ENCODE measurements around the gene IPO4.

DNA sequence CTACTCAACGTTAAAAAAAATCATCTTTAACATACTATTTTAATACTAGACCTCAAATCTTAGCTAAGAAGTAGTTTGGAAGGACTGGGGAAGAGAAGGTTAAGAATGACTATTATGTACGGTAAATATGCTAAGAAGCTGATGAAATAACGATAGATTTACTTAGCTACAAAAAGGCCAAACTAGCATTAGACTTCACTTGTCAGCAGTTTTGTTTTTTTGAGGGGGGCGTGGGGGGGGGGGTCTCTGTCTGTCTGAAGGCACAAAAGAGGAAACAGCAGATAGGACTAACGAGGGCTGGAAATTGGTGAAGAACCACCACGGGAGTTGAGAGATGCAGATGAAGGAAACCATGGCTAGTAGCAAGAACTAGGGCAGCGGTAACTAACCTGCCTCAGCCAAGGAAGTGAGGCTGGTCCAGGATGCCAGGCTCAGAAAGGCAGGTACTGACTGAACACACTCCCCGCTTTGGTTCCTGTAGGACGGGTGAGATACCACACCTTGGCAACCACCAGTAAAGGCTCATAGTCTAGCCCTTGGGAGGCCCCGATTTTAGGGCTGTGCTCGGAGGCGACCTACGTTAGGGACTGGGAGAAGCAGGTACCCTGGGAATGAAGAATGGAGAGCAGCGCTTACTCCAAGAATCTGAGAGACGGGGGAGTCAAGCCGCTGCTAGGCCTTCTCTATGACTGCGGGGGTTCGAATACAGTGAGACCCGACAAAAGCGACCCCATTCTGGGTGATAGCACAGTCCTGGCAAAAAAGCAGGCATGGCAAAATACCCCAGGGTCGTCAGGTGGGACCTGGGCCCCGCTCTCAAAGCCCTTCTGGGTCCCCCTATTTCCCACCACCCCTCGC is 42.9 kb upstream of the IPO4 start:
- TF ChIP-seq POLR2AphosphoS5 (IDR thresholded peaks at IDR 0.05; ENCODE audit: low read depth, low read length) = no peak
- TF ChIP-seq TAF1 (IDR thresholded peaks at IDR 0.05; ENCODE audit: borderline replicate concordance, low read depth, low read length) = no peak

Data from GM12892 (cell line).